GDM1 (cell line): Measurements from ENCODE around the gene OGFOD1.

Experiments
- DNase-seq: peaks from one replicate; lab custom pipeline; 2025; lab: John Stamatoyannopoulos, UW

The OGFOD1 gene

GRCh38 chr16:56450986-56451752 is at the start of gene OGFOD1, which contains the start of gene NUDT21:
OGFOD1 (plus strand) TSS chr16:56451554; CDS start chr16:56451613, 59 bp downstream.
NUDT21 (minus strand) TSS chr16:56451332; CDS start chr16:56451202, 130 bp downstream.
- peak; percentile 83 for DNase-seq

GRCh38 chr16:56405977-56406672 is 45.2 kb upstream of the OGFOD1 start:
- DNase-seq = no peak

GRCh38 chr16:56408379-56409098 is 42.8 kb upstream of the OGFOD1 start:
- no peak for DNase-seq

GRCh38 chr16:56409195-56409594 is 42.2 kb upstream of the OGFOD1 start:
- no peak for DNase-seq

GRCh38 chr16:56411123-56411522 is 40.2 kb upstream of the OGFOD1 start:
- DNase-seq = no peak

- no peak for DNase-seq
These were observed 39.7 kb upstream of the OGFOD1 start for GRCh38 chr16:56411624-56412023.

- no peak for DNase-seq
These were observed 38.0 kb upstream of the OGFOD1 start for GRCh38 chr16:56413381-56413780.

GRCh38 chr16:56414366-56414765 is 37.0 kb upstream of the OGFOD1 start:
- no peak for DNase-seq

GRCh38 chr16:56415875-56416274 is 35.5 kb upstream of the OGFOD1 start:
- DNase-seq = no peak

- no peak for DNase-seq
These were observed 34.2 kb upstream of the OGFOD1 start for GRCh38 chr16:56417138-56417537.

- DNase-seq = no peak
These were observed 31.4 kb upstream of the OGFOD1 start for GRCh38 chr16:56419740-56420548.

- DNase-seq = no peak
These were observed 30.7 kb upstream of the OGFOD1 start for GRCh38 chr16:56420613-56421012.

GRCh38 chr16:56421313-56421712 is 30.0 kb upstream of the OGFOD1 start:
- DNase-seq = no peak

- DNase-seq = no peak
These were observed 29.2 kb upstream of the OGFOD1 start for GRCh38 chr16:56421976-56422669.

- no peak for DNase-seq
These were observed 28.4 kb upstream of the OGFOD1 start for GRCh38 chr16:56422896-56423441.

GRCh38 chr16:56423584-56424403 is 27.6 kb upstream of the OGFOD1 start:
- no peak for DNase-seq

- DNase-seq = no peak
These were observed 27.0 kb upstream of the OGFOD1 start for GRCh38 chr16:56424404-56424764.

- no peak for DNase-seq
These were observed 26.4 kb upstream of the OGFOD1 start for GRCh38 chr16:56424791-56425438.

GRCh38 chr16:56425439-56425832 is 25.9 kb upstream of the OGFOD1 start, which contains the start of gene AMFR:
AMFR (minus strand) TSS chr16:56425545; CDS start chr16:56425327, 218 bp downstream.
- DNase-seq = peak; percentile 49
